Measurements from ENCODE around the gene SYT12.

DNA sequence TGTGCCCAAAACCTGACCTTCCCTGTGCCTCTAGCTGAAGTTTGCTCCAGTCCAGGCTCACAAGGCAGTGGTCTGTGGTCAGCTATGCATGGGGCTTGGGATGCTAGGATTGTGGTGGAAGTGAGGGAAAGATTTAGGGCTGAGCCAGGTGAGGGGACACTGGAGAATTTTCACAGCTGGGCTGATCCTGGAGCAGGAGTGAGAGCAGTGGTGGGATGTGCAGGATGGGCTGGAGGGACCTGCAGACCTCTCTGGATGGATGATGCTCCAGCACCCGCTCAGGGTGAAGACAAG lies 72.2 kb downstream of the SYT12 start:
- TF ChIP-seq, protein P1, sequence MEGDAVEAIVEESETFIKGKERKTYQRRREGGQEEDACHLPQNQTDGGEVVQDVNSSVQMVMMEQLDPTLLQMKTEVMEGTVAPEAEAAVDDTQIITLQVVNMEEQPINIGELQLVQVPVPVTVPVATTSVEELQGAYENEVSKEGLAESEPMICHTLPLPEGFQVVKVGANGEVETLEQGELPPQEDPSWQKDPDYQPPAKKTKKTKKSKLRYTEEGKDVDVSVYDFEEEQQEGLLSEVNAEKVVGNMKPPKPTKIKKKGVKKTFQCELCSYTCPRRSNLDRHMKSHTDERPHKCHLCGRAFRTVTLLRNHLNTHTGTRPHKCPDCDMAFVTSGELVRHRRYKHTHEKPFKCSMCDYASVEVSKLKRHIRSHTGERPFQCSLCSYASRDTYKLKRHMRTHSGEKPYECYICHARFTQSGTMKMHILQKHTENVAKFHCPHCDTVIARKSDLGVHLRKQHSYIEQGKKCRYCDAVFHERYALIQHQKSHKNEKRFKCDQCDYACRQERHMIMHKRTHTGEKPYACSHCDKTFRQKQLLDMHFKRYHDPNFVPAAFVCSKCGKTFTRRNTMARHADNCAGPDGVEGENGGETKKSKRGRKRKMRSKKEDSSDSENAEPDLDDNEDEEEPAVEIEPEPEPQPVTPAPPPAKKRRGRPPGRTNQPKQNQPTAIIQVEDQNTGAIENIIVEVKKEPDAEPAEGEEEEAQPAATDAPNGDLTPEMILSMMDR (IDR thresholded peaks at IDR 0.05): no peak
- TF ChIP-seq EZH2 (IDR thresholded peaks at IDR 0.05): no peak

Data from neural progenitor cell (in vitro differentiated cells).